HG02571 (cell line): ENCODE data around the gene NFIX.

ENCODE experiments used
- ATAC-seq: cut with Tn5 transposase; IDR thresholded peaks from one replicate; pipeline ENCODE4 v1.9.1; 2021; ENCODE audit warnings: mild to moderate bottlenecking, moderate library complexity; ENCODE audit not compliant: unreplicated experiment

Gene NFIX

GRCh38 chr19:13069415-13070359, 74.4 kb downstream of the NFIX start:
- ATAC-seq, result no peak

DNA sequence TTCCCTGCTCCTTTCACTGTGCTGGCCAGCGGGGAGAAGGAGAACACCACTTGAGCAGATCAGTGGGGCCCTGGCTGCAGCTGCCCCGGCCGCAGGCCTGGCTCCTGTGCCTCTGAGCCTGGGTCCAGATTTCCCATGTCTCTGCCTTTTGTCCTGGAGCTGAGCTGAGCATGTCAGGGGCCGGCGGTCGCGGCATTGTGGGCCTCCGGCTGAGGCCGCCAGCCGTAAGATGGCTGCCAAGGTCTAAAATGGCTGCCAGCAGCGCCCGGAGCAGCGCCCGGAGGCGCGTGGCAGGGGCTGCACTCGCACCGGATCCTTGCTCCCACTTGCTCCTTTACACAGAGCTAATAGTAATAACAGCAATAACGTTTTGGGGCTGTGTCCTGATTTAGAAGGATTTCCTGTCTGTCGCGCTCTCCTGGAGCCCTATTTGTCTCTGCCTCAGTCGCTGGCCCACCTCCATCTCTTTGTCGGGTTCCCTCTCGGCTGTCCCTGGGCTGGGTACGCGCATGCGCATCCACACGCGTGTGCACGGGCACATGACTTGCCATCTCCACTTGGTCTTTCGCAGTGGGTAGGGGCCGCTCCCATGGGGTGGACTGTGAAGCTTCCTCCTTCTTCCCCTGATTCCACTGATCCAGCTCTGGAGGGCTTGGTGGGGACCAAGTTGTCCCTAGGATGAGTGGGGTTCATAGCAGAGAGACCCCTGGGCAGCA, 75.3 kb downstream of the NFIX start:
- no peak for ATAC-seq

GRCh38 chr19:13071444-13072187, 76.3 kb downstream of the NFIX start:
- ATAC-seq, result no peak

DNA sequence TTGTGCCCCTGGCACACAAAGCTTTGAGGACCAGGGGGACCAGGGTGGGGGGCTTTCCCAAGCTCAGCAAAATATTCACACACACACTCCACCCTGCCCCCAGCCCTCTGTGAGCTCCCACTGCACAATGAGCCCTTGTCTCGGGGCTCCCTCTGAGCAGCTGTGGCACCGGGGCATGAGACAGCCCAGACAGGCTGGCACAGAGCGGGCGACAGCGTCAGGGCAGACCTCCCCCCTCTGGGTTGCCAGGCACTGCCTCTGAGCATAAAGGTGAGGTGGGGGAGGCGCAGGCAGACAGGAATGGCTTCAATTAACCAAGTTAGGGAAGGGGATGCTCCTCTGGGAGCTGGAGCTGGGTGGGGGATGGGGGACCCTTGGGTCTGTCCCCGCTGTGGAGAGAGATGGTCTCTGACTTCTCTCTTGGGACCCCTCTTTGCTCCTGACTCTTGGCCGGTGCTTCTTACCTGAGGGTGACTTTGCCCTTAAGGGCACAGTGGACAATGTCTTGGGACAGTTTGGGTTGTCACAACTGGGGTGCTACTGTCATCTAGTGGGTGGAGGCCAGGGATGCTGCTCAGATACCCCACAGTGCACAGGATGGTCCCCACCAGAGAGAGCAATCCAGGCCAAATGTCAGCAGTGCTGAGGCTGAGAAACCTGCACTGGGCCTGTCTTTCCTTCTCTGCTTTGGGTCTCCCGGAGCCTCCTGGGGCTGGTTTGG, 77.1 kb downstream of the NFIX start:
- ATAC-seq, result no peak

- no peak for ATAC-seq
These were observed 78.0 kb downstream of the NFIX start for GRCh38 chr19:13073263-13073662.

DNA sequence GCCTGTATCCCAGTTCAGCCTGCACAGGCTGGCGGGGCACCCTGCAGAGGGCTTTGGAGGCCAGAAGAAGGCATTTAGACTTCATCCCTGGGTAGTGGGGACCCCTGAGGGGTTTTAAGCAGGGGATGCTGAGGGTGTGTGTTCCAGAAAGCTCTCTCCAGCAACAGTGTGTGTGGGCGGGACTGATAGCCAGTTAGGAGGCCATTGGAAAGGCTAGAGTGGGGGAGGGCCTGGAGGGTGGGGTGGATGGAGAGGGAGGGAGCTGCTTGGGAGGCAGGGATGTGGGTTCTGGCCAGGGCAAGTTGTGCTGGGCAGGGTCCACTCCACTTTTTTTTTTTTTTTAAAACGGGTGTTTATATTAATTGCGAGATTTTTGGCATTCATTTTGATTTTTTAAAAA, 79.1 kb downstream of the NFIX start:
- ATAC-seq, result no peak

GRCh38 chr19:13076320-13076719, 81.0 kb downstream of the NFIX start:
- no peak for ATAC-seq

DNA sequence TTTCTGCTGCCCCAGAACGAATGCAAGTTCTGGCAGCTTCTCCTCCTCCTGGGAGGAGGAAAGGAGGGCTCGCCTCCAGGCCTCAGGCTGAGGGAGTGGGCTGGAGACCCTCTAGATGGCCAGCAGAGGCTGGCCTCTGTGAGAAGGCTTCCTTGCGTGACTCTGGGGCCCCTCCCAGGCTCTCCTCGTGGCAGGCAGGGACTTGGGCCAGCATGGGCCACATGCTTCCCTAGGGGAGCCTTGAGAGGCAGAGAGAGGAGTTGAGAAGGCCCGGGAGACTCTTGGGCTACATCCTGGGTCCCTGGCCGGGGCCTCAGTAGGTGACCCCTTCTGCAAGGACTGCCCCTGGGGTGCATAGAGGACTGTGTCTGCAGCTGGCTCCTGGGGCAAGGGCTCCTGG, 81.5 kb downstream of the NFIX start:
- ATAC-seq, result no peak

GRCh38 chr19:13077240-13077639, 82.0 kb downstream of the NFIX start:
- no peak for ATAC-seq

- no peak for ATAC-seq
These were observed 83.1 kb downstream of the NFIX start for GRCh38 chr19:13078381-13078780.

DNA sequence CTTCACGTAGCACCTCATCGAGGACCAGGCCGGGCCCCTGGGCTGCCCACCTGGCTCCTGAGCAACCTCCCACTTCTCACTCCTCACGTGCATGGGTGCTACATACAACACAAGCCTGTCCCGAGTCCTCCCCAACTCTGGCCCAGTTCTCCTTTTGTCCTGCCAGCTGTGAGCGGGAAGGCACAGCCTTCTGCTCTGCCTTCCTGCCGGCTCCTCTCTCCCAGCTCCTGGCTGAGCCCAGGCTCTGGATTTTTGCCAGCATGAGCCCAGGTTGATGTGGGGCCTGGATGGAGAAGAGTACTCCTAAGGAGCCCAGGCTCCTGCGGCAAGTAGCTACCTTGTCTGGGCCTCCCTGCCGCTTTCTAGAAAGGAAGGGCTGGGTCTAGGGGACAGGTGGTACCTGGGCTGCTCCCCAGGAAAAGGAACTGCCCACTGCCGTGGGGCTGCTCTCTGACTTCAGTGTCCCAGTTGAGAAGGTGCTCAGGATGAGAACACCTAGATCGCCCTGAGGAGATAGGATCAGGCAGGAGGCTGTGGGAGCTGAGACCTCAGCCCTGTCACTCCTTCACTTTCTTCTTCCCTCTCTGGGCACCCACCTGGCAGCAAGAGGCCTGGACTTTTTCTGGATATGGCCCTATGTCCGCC, 83.7 kb downstream of the NFIX start:
- no peak for ATAC-seq

DNA sequence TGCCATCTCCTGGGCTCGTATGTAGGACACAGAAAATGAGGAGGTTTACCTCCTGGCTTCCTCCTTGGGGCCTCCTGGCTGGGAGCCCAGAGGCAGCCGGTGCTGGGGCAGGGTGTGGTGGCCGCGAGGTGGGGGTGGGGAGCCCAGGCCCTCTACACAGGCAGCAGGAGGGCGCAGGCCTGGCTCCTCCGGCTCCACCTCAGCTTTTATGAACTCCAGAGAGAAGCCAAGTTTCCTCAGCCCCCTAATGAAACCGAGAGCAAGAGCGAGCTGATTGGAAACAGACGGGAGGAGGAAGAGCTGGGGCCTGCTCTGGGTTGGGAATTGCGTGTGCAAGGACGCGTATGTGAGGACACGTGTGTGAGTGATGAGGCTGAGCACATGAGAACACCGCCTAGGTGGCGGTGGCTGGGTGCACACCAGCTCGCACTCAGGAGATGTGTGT, 84.3 kb downstream of the NFIX start:
- no peak for ATAC-seq

DNA sequence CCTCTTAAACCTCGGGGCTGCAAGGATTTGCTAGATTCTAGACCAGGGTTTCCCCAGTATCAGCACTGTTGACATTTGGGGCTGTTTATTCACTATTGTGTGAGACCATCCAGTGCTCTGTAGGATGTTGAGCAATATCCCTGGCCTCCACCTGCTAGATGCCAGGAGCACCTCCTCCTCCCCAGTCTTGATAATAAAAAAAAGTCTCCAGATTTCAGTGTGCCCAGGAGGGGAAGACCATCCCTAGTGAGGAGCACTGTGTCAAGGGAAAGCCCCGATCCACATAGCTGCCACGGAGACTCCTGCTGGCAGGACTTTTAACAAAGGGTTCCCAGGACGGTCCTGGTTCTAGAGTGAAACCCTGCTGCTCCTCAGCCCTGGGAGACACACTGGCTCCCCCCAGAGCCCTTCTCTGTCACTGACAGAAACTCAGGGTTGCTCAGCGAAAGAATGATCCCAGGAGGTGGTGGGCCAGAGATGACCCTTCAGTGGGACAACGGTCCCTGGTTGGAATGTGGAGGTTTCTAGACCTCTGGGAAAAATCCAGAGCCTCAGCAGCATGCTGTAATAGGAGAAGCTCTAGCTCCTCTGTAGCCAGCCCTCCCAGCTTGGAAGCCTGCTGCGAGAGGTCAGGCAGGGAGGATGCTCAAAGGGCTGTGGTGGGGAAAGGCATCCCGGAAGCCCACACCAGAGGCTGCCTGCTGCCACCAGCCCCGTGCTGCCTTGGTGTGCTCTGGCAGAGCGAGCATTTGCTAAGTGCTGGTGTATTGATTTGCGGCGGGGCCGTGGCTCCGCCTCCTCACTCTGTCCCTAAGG, 87.1 kb downstream of the NFIX start:
- no peak for ATAC-seq

- no peak for ATAC-seq
These were observed 87.7 kb downstream of the NFIX start for GRCh38 chr19:13083008-13083404.

DNA sequence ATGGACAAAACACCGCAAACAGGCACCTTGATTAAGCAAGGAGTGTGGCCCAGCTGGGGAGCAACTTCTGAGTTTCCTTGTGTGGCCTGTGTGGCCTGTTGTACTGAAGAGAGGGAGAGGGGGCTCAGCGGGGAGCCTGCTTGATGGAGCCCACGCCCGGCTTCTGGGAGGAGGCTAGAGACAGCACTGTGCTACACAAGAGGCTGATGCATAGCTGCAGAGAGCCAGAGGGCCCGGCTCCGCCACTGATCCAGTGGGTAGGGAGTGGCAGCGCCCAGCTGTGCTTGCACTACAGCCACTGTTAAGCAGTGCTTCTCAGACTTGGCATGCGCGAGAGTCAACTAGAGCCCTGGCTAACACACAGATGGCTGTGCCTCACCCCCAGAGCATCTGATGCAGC, 88.4 kb downstream of the NFIX start:
- no peak for ATAC-seq

DNA sequence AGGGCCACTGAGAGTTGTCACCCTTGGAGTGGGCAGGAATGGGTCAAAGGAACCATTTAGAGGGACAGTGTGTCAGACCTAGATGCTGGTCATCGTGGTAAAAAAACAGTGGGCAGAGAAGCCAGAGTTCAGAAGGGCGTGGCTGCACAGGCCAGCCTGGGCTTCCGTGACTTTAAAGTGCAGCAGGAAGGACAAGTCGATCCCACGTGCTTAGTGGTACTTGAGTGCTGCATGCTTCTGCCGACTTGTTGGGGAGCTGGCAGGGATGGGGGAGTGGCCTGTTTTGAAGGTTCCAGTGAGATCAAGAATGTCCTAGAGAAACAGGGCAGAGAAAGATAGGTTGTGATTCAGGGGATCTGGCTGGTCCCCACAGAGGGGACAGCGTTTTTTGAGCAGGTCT, 90.4 kb downstream of the NFIX start:
- no peak for ATAC-seq

DNA sequence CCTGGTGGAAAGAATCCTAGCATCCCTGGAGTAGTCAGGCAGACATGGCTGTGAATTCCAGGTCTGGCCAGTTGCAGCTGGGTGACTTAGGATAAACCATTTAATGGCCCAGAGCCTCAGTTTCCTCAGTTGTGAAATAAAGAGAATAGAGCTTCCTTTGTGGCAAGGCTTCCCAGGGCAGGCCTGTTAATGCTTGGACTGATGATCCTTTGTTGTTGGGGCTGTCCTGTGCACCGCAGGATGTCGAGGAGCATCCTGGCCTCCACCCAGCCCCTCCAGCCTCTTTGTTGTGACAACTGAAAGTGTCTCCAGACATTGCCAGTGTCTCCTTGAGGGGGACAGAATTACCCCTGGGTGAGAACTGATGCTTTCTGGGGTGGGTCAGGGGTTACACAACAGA, 91.1 kb downstream of the NFIX start:
- ATAC-seq, result no peak

DNA sequence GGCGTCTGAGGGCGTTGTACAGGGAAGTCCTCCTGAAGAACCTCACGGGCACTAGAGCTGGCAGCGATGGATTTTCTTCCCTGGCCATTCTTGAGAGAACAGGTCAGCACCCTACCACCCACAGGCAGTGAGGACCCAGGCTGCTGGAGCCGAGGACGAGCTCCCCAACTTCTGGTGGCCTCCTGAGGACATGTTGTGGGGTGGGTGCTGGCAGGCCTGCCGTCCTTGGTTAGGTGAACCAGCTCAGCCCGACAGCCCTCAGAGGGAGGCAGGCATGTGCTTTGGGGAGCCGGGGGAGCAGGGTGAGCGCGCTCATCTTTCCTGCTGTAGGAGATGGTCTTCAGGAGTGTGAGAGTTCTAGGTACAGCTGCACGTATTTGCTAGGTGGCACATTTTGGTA, 92.0 kb downstream of the NFIX start:
- no peak for ATAC-seq

- no peak for ATAC-seq
These were observed 92.7 kb downstream of the NFIX start for GRCh38 chr19:13087795-13088537.
